ENCODE measurements around the gene LUM. TPM values are rescaled to one million over a fixed set of nuclear protein-coding genes. Genes with fewer than 3 reads are reported as not detected.

Gene LUM
- total and polyA plus RNA-seq, 2 experiments from 2014 or later = 1,853 to 2,030 TPM

GRCh38 chr12:91074851-91075250 is 36.4 kb downstream of the LUM start:
- H4K20me1 ChIP-seq (ENCODE audit: insufficient read depth, poor library complexity, severe bottlenecking) = no peaks in the 10 kb centered on the region
- WGBS (ENCODE audit: low lambda C conversion rate, missing lambda C conversion rate) = 45% methylated on average over 1 of the region's 1 CpG
- H3K4me2 ChIP-seq = no peak overlapping the region
- H3K27me3 ChIP-seq = no peaks in the 10 kb centered on the region
- no peak for TF ChIP-seq CTCF (IDR thresholded peaks at IDR 0.05; ENCODE audit: poor library complexity)
- no peak for TF ChIP-seq EZH2 (IDR thresholded peaks at IDR 0.05; ENCODE audit: borderline replicate concordance)
- TF ChIP-seq EZH2phosphoT487 (IDR thresholded peaks at IDR 0.05; ENCODE audit: low read depth, severe bottlenecking, unreplicated experiment) = no peak
- no peaks in the 10 kb centered on the region for H3K79me2 ChIP-seq
- H3K4me3 ChIP-seq = no peak overlapping the region
- no peak for DNase-seq (ENCODE audit: low spot score)
- no peaks in the 10 kb centered on the region for H3K36me3 ChIP-seq (replicated peaks; ENCODE audit: insufficient read depth, low read depth)
- no peaks in the 10 kb centered on the region for H3K9me2 ChIP-seq (replicated peaks; ENCODE audit: insufficient read depth)
- no peak overlapping the region for H2AFZ ChIP-seq
- H3K9me3 ChIP-seq (ENCODE audit: low read depth) = no peaks in the 10 kb centered on the region
- peaks cover 12% of the 10 kb centered on the region for H3K4me1 ChIP-seq (ENCODE audit: insufficient read depth)
- H3K27ac ChIP-seq = peak overlapping the region; percentile 41

GRCh38 chr12:91074154-91074709 is 37.1 kb downstream of the LUM start:
- Histone ChIP-seq H3K9me3 (ENCODE audit: low read depth) (no peaks in the 10 kb centered on the region), H4K20me1 (ENCODE audit: insufficient read depth, poor library complexity, severe bottlenecking) (no peaks in the 10 kb centered on the region), H3K9me2 (replicated peaks; ENCODE audit: insufficient read depth) (no peaks in the 10 kb centered on the region), H3K4me1 (ENCODE audit: insufficient read depth) (peaks cover 12% of the 10 kb centered on the region), H2AFZ (peak overlapping the region; percentile 11), H3K27ac (peak overlapping the region; percentile 3), H3K79me2 (no peaks in the 10 kb centered on the region), H3K36me3 (replicated peaks; ENCODE audit: insufficient read depth, low read depth) (no peaks in the 10 kb centered on the region), H3K27me3 (no peaks in the 10 kb centered on the region), H3K4me3 (no peak overlapping the region), H3K4me2 (no peak overlapping the region)
- TF ChIP-seq CTCF (IDR thresholded peaks at IDR 0.05; ENCODE audit: poor library complexity) (no peak), EZH2 (IDR thresholded peaks at IDR 0.05; ENCODE audit: borderline replicate concordance) (no peak), EZH2phosphoT487 (IDR thresholded peaks at IDR 0.05; ENCODE audit: low read depth, severe bottlenecking, unreplicated experiment) (no peak)
- no peak for DNase-seq (ENCODE audit: low spot score)
- WGBS (ENCODE audit: low lambda C conversion rate, missing lambda C conversion rate) = 71% methylated on average over 6 of the region's 6 CpGs

GRCh38 chr12:91073426-91073825 is 37.9 kb downstream of the LUM start:
- no peak overlapping the region for H3K4me3 ChIP-seq
- DNase-seq (ENCODE audit: low spot score) = no peak
- no peaks in the 10 kb centered on the region for H3K9me3 ChIP-seq (ENCODE audit: low read depth)
- peaks cover 12% of the 10 kb centered on the region for H3K4me1 ChIP-seq (ENCODE audit: insufficient read depth)
- no peak overlapping the region for H3K4me2 ChIP-seq
- no peak overlapping the region for H2AFZ ChIP-seq
- TF ChIP-seq EZH2phosphoT487 (IDR thresholded peaks at IDR 0.05; ENCODE audit: low read depth, severe bottlenecking, unreplicated experiment) = no peak
- TF ChIP-seq EZH2 (IDR thresholded peaks at IDR 0.05; ENCODE audit: borderline replicate concordance) = no peak
- TF ChIP-seq CTCF (IDR thresholded peaks at IDR 0.05; ENCODE audit: poor library complexity) = no peak
- no peaks in the 10 kb centered on the region for H3K9me2 ChIP-seq (replicated peaks; ENCODE audit: insufficient read depth)
- no peak overlapping the region for H3K27ac ChIP-seq
- H3K36me3 ChIP-seq (replicated peaks; ENCODE audit: insufficient read depth, low read depth) = no peaks in the 10 kb centered on the region
- H3K27me3 ChIP-seq = no peaks in the 10 kb centered on the region
- H3K79me2 ChIP-seq = no peaks in the 10 kb centered on the region
- no peaks in the 10 kb centered on the region for H4K20me1 ChIP-seq (ENCODE audit: insufficient read depth, poor library complexity, severe bottlenecking)

GRCh38 chr12:91072931-91073330 is 38.4 kb downstream of the LUM start:
- Histone ChIP-seq H3K27ac (no peak overlapping the region), H3K9me2 (replicated peaks; ENCODE audit: insufficient read depth) (no peaks in the 10 kb centered on the region), H3K4me2 (no peak overlapping the region), H3K27me3 (no peaks in the 10 kb centered on the region), H2AFZ (no peak overlapping the region), H3K79me2 (no peaks in the 10 kb centered on the region), H3K4me1 (ENCODE audit: insufficient read depth) (peaks cover 12% of the 10 kb centered on the region), H3K4me3 (no peak overlapping the region), H4K20me1 (ENCODE audit: insufficient read depth, poor library complexity, severe bottlenecking) (no peaks in the 10 kb centered on the region), H3K9me3 (ENCODE audit: low read depth) (no peaks in the 10 kb centered on the region), H3K36me3 (replicated peaks; ENCODE audit: insufficient read depth, low read depth) (no peaks in the 10 kb centered on the region)
- WGBS (ENCODE audit: low lambda C conversion rate, missing lambda C conversion rate) = 73% methylated on average over 2 of the region's 2 CpGs
- no peak for DNase-seq (ENCODE audit: low spot score)
- TF ChIP-seq CTCF (IDR thresholded peaks at IDR 0.05; ENCODE audit: poor library complexity) (no peak), EZH2phosphoT487 (IDR thresholded peaks at IDR 0.05; ENCODE audit: low read depth, severe bottlenecking, unreplicated experiment) (no peak), EZH2 (IDR thresholded peaks at IDR 0.05; ENCODE audit: borderline replicate concordance) (no peak)
